Measurements from ENCODE around the gene PGA4.

Gene PGA4

GRCh38 chr11:61254403-61255025 lies 32.4 kb downstream of the PGA4 start:
- peak; percentile 98 for TF ChIP-seq CTCF (conservative IDR thresholded peaks at IDR 0.05; ENCODE audit: low read depth, low read length)
- peak; percentile 72 for DNase-seq (ENCODE audit: low read depth)
- no peak overlapping the region for H3K4me3 ChIP-seq (ENCODE audit: low read depth, low read length)

GRCh38 chr11:61256710-61257482 lies 34.7 kb downstream of the PGA4 start:
- no peak overlapping the region for H3K4me3 ChIP-seq (ENCODE audit: low read depth, low read length)
- no peak for TF ChIP-seq CTCF (conservative IDR thresholded peaks at IDR 0.05; ENCODE audit: low read depth, low read length)
- DNase-seq (ENCODE audit: low read depth) = no peak

GRCh38 chr11:61258546-61258945 lies 36.4 kb downstream of the PGA4 start:
- no peak for DNase-seq (ENCODE audit: low read depth)
- TF ChIP-seq CTCF (conservative IDR thresholded peaks at IDR 0.05; ENCODE audit: low read depth, low read length) = no peak
- H3K4me3 ChIP-seq (ENCODE audit: low read depth, low read length) = no peak overlapping the region

GRCh38 chr11:61259363-61259762 lies 37.2 kb downstream of the PGA4 start:
- no peak for TF ChIP-seq CTCF (conservative IDR thresholded peaks at IDR 0.05; ENCODE audit: low read depth, low read length)
- no peak overlapping the region for H3K4me3 ChIP-seq (ENCODE audit: low read depth, low read length)
- DNase-seq (ENCODE audit: low read depth) = no peak

- no peak overlapping the region for H3K4me3 ChIP-seq (ENCODE audit: low read depth, low read length)
- no peak for TF ChIP-seq CTCF (conservative IDR thresholded peaks at IDR 0.05; ENCODE audit: low read depth, low read length)
- DNase-seq (ENCODE audit: low read depth) = no peak
These were observed 42.2 kb downstream of the PGA4 start for GRCh38 chr11:61264371-61264770.

GRCh38 chr11:61264795-61265194 lies 42.6 kb downstream of the PGA4 start:
- H3K4me3 ChIP-seq (ENCODE audit: low read depth, low read length) = no peak overlapping the region
- TF ChIP-seq CTCF (conservative IDR thresholded peaks at IDR 0.05; ENCODE audit: low read depth, low read length) = no peak
- DNase-seq (ENCODE audit: low read depth) = no peak

- no peak for TF ChIP-seq CTCF (conservative IDR thresholded peaks at IDR 0.05; ENCODE audit: low read depth, low read length)
- H3K4me3 ChIP-seq (ENCODE audit: low read depth, low read length) = no peak overlapping the region
- no peak for DNase-seq (ENCODE audit: low read depth)
These were observed 43.2 kb downstream of the PGA4 start for GRCh38 chr11:61265357-61265756.

Data from choroid plexus epithelial cell (primary cell).